ENCODE data around the gene ZSCAN5B.
"Not testable (repeated sequence)": the region's sequence is repeated elsewhere in the genome, so short reads cannot be mapped to it uniquely, and the experiment has no call there.

The ZSCAN5B gene

DNA sequence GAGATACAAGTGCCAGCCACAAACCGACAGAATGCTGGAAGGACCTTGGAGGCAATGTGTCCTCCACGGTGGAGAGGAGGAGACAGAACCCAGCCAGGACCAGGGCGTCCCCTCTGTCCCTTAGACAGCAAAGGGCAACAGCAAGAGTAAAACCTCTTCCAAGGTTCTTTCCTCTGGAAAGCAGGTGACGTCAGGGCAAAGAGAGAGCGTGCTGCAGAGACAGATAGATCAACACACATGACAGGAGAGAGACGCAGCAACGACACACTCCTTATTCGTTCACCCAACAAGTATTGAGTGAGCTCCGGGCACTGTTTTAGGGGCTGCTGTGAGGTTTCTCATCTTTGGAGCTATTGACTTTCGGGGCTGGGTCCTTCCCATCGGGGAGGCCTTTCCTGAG is 23.0 kb downstream of the ZSCAN5B start:
- DNase-seq = no peak

DNA sequence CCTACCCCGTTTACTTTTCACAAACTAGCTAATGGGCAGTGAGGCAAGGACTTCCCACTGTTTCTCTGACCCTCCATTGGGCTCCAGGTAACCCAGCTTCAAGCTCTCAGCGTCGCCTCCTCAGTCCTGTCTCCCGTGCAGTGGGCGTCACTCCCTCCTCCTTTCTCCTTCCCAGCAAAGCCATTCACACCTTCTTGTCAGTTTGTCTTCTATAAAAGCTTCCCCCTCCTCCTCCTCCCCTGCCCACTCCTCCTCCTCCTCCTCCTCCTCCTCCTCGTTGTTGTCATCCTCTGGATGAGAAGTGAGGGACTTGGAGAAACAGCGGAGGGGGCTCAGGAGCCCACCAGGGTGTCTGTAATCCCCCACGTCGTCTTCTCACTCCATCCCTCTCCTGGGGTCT is 23.5 kb downstream of the ZSCAN5B start:
- no peak for DNase-seq

DNA sequence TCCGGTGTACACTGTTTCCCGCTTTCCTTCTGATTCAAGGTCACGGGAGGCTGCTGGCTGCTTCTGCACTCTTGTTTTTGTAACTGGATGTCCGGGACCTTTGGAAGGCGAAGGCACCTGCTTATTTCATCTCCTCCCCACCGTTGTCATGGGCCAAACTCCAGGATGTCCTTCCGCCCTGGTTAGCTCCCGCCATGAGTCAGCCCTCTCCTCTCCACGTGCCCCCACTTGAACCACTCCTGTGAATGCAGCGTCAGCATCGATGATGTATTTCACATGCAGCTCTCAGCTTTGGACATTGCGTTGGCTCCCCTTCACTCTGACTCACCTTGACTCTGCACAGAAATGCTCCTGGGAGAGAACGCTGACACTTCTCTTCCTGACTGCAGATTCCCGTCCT is 27.3 kb downstream of the ZSCAN5B start:
- no peak for DNase-seq

DNA sequence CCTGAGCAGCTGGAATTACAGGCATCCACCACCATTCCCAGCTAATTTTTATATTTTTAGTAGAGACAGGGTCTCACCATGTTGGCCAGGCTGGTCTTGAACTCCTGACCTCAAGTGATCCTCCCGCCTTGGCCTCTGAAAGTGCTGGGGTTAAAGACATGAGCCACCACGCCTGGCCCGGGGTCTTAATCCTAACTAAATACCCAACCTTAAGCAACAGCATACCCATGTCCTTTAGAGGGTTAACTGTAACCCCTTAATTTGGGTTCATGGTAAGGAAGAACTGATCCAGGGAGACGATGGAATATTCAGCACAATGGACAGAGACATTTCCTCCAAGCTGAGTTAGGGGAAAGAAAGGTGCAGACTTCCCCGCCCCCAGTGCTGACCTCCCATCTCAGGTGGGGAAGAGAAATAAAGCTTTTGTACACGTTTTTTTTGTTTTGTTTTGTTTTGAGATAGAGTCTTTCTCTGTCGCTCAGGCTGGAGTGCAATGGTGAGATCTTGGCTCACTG is 30.5 kb downstream of the ZSCAN5B start:
- no peak for DNase-seq

DNA sequence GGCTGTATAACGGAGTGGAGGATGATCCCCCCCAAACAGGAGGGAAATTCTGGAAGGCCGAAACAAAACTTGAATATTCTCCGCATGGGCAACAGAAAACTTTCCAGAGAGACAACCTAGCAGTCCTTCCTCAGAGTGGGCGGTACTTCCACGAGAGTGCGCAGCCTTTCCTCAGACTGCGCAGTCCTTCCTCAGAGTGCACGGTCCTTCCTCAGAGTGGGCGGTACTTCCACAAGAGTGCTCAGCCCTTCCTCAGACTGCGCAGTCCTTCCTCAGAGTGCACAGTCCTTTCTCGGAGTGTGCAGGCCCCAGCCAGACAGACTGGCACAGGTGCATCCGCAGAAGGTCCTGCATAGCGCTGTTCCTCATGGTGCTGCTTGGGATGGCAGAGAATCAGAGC is 34.5 kb downstream of the ZSCAN5B start:
- no peak for DNase-seq

DNA sequence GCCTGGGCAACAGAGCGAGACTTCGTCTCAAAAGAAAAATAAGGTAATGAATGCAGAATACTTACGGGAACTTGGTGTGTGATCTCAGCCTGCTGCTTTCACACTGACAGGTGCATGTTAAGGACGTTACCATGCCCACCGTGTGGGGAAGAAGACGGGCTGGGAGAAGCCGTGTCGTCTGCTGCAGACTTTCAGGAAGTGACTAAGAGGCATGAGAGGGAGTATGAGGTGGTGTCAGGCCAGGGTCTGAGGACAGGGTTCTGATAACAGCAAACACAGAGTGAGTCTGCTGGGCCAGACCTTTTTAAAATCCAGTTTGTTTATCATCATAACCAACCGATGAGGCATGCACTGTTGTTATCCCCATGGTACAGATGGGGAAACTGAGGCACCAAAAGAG is 35.3 kb downstream of the ZSCAN5B start:
- DNase-seq = peak; percentile 37

DNA sequence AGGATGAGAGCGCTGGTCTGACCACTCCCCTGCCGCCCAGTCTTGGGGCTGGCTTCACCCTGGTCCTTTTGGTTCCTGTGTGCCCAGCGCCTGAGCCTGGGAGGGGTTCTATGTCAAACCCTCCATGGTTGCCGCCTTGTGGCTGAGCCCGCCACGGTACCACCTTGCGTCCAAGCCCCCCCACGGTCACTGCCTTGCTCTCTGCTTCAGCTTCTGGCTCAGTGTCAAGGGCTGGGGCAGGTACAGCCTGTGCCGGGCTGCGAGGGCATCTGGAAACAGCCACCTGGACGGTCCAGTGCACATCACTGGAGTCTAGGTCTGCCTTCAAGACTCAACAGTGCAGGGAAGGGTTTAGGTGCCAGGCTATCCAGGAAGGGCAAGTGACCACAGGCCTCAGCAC is 36.0 kb downstream of the ZSCAN5B start:
- DNase-seq = no peak

DNA sequence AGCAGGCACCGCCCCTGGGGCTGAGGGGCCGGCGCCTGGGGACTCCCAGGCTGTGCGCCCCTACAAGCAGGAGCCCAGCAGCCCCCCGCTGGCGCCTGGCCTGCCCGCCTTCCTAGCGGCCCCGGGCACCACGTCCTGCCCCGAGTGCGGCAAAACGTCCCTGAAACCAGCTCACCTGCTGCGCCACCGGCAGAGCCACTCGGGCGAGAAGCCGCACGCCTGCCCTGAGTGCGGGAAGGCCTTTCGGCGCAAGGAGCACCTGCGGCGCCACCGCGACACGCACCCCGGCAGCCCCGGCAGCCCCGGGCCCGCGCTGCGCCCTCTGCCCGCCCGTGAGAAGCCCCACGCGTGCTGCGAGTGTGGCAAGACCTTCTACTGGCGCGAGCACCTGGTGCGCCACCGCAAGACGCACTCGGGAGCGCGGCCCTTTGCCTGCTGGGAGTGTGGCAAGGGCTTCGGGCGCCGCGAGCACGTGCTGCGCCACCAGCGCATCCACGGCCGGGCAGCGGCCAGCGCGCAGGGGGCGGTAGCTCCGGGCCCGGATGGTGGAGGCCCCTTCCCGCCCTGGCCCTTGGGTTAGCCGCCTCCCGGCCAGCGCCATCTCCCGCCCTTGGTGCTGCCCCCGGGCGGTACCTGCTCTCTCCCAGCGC is 37.8 kb downstream of the ZSCAN5B start:
- DNase-seq = no peak

DNA sequence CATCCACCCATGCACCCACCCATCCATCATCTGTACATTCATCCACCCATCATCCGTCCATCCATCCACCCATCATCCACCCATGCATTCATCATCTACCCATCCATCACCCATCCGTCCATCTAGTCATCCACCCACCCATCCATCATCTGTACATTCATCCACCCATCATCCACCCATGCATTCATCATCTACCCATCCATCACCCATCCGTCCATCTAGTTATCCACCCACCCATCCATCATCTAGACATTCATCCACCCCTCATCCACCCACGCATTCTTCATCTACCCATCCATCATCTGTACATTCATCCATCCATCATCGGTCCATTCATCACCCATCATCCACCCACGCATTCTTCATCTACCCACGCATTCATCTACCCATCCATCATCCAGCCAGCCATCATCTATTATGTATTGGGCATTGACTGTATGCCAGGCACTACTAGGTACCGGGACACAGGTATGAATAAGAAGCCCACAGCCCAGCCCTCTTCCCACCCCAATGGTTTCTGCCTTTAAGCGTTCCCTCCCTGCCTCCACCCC is 38.5 kb downstream of the ZSCAN5B start:
- no peak for DNase-seq

DNA sequence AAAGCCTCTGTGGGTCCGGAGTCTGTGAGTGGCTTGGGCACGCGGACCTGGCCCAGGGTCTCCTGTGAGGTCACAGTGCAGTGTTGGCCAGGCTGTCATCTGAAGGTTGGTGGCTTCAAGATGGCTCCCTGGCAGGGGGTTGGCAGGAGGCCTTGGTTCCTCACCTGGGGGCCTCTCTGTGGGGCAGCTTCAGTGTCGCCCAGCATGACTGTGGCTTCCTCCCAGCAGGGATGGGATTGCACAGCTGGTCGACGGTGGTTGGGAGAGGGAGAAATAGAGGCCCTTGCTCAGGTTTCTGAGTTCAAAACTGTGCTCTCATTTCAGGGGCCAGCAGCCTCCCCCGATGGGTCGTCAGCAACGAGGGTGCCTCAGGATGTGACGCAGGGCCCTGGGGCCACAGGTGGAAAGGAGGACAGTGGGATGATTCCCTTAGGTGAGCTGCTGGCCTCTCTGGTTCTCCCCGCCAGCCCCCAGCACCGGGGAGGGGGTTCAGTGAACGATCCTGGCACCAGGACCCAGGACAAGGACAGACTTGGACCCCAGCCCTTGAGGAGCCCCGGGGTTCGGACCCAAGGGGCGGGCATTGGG is 39.3 kb downstream of the ZSCAN5B start:
- no peak for DNase-seq

DNA sequence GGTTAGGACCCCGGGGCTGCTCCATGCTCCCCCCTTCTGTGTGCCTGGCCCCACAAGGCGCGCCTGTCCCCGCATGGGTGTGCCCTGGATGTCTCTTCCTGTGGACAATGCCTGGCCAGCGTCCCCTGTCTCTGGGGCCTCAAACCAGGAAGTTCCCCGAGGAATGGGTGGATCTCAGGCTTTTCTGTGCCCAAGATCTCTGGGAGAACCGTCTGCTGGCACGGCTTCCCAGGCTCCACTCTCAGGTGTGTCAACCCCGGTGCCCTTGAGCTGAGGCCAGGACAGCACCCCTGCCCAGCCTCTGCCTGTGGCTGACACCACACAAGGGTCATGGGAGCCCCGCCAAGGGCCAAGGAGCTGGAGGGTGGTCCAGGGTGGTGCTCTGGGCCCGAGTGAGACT is 40.8 kb downstream of the ZSCAN5B start:
- DNase-seq = no peak

DNA sequence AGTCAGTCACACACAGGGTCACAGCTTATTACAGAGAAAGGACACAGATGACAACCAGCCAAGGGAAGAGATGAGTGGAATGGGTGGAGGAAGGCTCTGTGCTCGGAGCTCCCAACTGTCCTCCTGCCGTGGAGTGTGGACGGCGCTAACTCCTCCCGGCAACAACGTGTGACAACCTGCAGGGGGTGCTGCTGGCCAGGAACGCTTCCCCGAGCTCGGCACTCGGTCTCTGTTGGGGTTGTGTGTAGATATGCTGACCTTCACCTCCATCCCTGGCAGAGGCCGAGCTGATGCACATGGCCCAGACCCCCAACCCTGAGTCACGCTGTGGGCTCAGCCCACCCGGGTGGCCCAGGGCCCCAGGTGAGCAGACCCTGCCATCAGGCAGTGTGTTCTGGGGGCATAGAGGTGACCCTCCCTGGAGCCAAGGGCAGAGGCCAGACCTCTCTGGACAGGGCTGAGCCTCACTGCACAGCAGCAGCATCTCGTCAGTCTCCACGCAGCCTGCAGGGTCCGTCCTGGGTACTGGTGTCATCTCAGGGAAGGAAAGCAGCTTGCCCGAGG is 42.4 kb downstream of the ZSCAN5B start:
- peak; percentile 16 for DNase-seq

DNA sequence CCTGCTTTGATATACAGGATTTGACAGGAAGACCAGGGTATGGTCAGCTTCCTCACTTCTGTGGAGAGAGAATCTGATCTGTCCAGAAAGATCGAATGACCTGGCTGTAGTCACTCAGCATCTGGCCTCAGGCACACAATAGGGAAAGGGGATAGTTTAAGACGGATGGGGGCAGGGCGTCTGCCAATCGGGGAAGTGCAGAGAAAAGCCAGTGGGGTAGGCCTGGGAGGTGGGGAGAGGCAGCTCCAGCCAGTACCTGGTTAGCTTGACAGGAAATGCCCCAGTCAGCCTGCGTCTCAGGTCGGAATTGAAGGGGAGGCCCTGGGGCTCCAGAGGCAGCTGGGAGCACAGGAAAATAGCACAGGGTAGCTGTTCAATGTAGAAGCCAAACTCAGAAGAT is 44.1 kb downstream of the ZSCAN5B start:
- no peak for DNase-seq

DNA sequence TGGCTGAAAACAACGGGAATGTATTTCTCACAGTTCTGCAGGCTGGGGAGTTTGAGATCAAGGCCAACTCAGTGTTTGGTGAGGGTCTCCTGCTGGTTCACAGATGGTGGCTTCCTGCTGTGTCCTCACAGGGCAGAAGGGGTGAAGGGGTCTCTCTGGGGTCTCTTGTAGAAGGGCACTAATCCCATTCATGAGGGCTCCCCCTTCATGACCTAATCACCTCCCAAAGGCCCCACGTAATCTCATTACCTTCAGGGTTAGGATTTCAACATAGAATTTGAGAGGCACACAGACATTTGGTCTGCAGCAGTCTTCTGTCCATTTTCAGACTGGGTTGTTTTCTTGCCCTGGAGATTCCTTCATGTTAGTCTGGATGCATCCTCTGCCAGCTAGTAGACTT is 44.9 kb downstream of the ZSCAN5B start:
- no peak for DNase-seq

DNA sequence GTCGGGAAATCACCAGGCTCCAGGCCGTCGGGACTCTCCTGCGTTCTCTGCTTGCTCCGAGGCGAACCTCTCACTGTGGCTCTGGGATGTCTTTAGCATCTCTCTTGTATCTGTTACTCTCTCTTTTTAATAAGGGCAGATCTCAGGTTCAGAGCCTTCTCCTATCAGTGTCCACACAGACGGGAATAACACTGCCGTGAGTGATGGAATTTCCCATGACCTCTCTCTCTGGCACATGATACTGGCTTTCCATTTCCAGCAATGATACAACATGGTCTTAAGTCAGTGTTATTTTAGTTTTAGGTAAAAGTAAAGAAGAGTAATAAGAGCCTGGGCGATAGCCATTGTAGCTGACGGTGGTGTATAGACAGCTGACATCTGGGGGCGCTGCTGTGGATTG is 47.2 kb downstream of the ZSCAN5B start:
- no peak for DNase-seq

DNA sequence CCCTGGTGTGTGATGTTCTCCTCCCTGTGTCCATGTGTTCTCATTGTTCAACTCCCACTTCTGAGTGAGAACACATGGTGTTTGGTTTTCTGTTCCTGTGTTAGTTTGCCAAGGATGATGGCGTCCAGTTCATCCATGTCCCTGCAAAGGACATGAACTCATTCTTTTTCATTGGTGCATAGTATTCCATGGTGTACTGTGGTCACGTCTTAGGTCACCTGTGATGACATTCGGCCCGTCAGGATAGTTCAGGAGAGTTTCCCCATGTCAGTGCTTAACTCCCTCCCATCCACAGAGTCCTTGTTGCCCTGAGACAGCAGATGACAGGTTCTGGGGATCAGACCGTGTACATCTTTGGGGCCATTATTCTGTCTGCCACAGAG is 47.9 kb downstream of the ZSCAN5B start:
- no peak for DNase-seq

DNA sequence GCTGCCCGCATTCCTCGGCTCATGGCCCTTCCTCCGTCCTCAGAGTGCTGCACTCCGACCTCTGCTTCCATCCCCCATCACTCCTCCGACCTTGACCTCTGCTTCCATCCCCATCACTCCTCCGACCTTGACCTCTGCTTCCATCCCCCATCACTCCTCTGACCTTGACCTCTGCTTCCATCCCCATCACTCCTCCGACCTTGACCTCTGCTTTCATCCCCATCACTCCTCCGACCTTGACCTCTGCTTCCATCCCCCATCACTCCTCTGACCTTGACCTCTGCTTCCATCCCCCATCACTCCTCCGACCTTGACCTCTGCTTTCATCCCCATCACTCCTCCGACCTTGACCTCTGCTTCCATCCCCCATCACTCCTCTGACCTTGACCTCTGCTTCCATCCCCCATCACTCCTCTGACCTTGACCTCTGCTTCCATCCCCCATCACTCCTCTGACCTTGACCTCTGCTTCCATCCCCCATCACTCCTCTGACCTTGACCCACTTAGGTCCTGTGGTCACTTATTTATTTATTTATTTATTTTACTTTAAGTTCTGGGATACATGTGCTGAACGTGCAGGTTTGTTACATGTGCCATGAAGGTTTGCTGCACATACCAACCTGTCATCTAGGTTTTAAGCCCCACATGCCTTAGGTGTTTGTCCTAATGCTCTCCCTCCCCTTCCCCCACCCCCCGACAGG is 48.5 kb downstream of the ZSCAN5B start:
- DNase-seq = not testable (repeated sequence)

DNA sequence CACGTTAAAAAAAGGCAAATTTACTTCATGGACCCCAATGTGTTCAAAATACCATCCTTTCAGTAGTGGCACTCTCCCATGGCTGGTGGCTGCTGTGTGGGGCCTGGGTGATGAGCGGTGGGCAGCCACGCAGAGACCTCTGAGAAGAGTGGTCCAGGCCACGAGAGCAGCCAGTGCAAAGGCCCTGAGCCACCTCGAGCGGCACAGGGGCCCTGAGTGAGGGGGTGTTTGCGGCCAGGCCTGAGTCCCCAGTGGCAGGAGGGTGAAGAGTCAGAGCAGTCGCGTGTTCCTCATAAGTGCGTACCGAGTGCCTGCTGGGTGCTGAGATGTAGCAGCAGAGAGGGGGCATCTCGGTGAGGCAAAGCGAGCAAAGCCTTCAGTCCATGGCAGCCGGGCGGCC is 49.5 kb downstream of the ZSCAN5B start:
- no peak for DNase-seq

DNA sequence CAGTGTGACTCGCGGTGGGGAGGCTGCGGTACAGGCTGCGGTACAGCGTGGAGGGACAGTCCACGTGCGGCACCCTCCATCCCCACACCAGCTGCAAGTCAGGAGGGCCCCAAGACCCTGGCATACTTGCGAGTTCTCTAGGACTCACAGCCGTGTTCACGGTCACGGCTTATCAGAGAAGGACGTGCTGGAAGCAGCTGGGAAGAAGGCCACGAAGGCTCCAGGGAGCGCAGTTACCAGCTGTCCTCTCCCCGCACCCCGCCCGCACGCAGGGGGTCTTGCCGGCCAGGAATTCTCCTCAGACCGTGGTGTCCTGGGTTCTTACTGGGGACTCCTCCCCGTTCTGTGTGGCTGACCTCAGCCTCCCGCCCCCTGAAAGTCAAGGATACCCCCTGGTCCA is 50.3 kb downstream of the ZSCAN5B start:
- no peak for DNase-seq

DNA sequence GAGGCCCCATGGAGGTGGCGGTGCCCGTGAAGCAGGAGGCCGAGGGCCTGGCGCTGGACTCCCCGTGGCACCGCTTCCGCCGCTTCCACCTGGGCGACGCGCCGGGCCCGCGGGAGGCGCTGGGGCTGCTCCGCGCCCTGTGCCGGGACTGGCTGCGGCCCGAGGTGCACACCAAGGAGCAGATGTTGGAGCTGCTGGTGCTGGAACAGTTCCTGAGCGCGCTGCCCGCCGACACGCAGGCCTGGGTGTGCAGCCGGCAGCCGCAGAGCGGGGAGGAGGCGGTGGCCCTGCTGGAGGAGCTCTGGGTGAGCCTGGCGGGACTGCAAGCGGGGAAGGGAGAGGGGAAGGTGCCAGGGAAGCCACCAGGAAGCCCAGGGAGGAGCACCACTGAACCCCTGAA is 50.7 kb downstream of the ZSCAN5B start:
- no peak for DNase-seq

DNA sequence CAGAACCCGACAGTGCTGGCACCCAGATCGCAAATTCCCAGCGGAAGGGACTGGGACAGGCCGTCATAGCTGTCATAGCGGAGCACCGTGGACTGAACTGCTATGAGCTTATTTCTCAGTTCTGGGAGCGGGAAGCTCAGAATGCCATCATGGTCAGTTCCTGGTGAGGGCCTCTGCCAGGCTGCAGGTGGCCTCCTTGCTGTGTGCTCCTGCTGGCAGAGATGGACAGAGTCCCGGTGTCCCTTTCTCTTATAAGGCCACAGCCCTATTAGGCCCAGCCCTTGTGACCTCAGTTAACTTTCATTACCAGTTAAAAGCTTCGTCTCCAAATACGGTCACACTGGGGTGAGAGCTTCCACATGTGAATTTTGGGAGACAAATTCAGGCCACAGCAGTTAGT is 51.9 kb downstream of the ZSCAN5B start:
- DNase-seq = no peak

DNA sequence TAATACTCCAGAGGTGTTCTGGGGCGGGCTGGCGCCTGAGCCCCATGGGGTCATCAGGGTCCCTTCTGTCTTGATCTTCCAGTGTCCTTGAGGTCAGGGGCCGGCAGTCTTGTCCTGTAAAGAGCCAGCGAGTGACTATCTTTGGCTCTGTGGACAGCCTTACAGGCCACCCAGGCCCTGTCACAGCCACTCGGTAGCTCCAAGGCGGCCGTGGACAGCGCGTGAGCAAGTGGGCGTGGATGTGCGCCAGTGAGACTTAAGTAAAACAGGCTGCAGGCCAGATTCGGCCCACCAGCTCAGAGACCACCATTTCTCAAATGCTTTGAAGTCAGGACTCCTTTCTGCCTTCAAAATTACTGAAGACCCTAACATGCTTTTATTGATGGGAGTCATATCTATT is 52.8 kb downstream of the ZSCAN5B start:
- no peak for DNase-seq

DNA sequence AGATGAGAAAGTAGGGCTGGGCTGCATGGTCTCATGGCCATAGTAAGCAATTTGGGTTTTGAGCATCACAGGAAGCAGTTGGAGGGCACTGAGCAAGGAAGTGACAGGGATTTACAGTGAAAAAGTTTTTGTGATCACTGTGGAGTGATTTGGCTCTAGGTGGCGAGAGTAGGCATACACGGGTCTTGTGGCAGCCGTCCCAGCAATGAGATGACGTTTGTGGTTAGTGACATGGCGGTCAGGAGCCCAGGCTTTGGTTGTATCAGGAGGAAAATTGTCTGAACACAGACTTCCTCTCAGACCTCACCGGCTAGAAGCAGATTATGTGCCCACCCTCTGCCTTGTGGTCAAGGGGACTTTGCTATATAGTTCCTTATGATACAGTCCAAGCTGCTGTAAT is 53.2 kb downstream of the ZSCAN5B start:
- no peak for DNase-seq

DNA sequence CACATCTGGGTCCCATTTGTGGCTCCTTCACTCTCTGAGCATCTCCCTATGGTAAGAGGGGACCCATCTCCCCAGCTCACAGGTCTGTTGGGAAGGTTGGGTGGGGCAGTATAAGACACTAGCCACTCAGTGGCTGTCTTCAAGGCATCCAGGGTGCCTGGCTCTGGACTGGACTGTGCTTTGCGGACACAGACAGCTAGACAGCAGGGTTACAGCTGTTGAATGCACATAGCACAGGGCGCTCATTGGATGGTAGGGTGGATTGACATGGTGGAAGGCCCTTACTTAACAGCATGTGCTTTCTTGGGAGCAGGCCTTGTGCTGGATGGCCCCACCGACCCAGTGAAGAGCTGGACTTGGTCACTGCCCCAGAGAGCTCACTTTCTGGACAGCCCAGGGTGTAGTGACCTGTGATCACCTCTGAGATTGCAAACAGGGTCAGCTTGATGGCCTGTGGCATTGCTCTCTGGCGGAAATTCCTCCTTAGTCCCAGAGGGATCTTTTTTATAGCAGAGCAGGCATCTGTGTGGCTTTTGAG is 54.6 kb downstream of the ZSCAN5B start:
- DNase-seq = no peak

Measured in stimulated activated CD4-positive, alpha-beta T cell treated with anti-CD3 and anti-CD28 coated beads, Interleukin-15, amount 100 ng/mL, for 24 hours (primary cell).